Ovary (tissue), 3 donors: ENCODE data around the gene STK39.

Experiments used
- CTCF ChIP-seq, 3 donors: fragments of 450-650 bp in 2 of 3; fragments of 200-600 bp in 1 of 3; IDR thresholded peaks; one replicate each; pipeline versions ENCODE4 v1.5.1 to v1.8.0; 2016 to 2022; ENCODE audit warnings: antibody characterized with exemption in 3 of 3, mild to moderate bottlenecking in 1 of 3
- EP300 ChIP-seq: sonication (generic); formaldehyde crosslinking; IDR thresholded peaks from one replicate; pipeline ENCODE4 v1.6.1; 2017; ENCODE audit warnings: antibody characterized with exemption
- POLR2A ChIP-seq: fragments of 450-650 bp; IDR thresholded peaks from one replicate; pipeline ENCODE4 v1.6.1; 2017; ENCODE audit warnings: antibody characterized with exemption, mild to moderate bottlenecking, moderate library complexity
- donor health status: DM: no; HTN: no; CAD: no.

GRCh38 chr2:168156661-168157060 is 90.7 kb downstream of the STK39 start:
- TF ChIP-seq POLR2A (no peak), CTCF (IDR thresholded peaks at IDR 0.05) (no peak), EP300 (no peak)
